ENCODE data around the gene PCDHGA6. TPM values are rescaled to one million over a fixed set of nuclear protein-coding genes. Genes with fewer than 3 reads are reported as not detected.

The PCDHGA6 gene
- total RNA-seq, 1 donor from 2014 or later = 0.55 TPM

GRCh38 chr5:141422742-141423291, 49.1 kb downstream of the PCDHGA6 start:
- intact Hi-C loops (cut with micrococcal nuclease) = loop anchor here (5.0 kb wide), 3 partner anchors 54 to 86 kb away; partner anchors contain the start of genes PCDHGA2, PCDHGA4, PCDHGB2 and PCDHGC3
- DNase-seq (ENCODE audit: low spot score) = no peak
- Mint-ChIP-seq H3K36me3 (ENCODE audit: low read depth) (peaks cover 6% of the 10 kb centered on the region), H3K9me3 (peaks cover 19% of the 10 kb centered on the region), H3K27me3 (ENCODE audit: low read depth) (peaks cover 54% of the 10 kb centered on the region), H3K27ac (no peak overlapping the region), H3K4me1 (ENCODE audit: low read depth) (peaks cover 9% of the 10 kb centered on the region), H3K4me3 (ENCODE audit: low read depth) (no peak overlapping the region)

GRCh38 chr5:141427783-141428426, 54.2 kb downstream of the PCDHGA6 start:
- H3K9me3 Mint-ChIP-seq = peaks cover 19% of the 10 kb centered on the region
- H3K4me1 Mint-ChIP-seq (ENCODE audit: low read depth) = peaks cover 2% of the 10 kb centered on the region
- peaks cover 2% of the 10 kb centered on the region for H3K36me3 Mint-ChIP-seq (ENCODE audit: low read depth)
- H3K27ac Mint-ChIP-seq = no peak overlapping the region
- H3K4me3 Mint-ChIP-seq (ENCODE audit: low read depth) = no peak overlapping the region
- peaks cover 33% of the 10 kb centered on the region for H3K27me3 Mint-ChIP-seq (ENCODE audit: low read depth)
- DNase-seq (ENCODE audit: low spot score) = no peak
- intact Hi-C loops (cut with micrococcal nuclease) = no loop called here

Other genes starting within 250 kb of the PCDHGA6 start
- not detected in 2 replicates for gene PCDHB5, start 238.7 kb upstream of the PCDHGA6 start, total RNA-seq
- not detected in 2 replicates for gene PCDHB6, start 223.8 kb upstream of the PCDHGA6 start, total RNA-seq
- gene PCDHB7, start 201.2 kb upstream of the PCDHGA6 start, total RNA-seq = 0.07 TPM in 1 of 2 replicates, not detected in the other
- gene PCDHB8, start 196.1 kb upstream of the PCDHGA6 start, total RNA-seq = not detected in 2 replicates
- gene PCDHB16, start 191.5 kb upstream of the PCDHGA6 start, total RNA-seq = not detected in 2 replicates
- not detected in 2 replicates for gene PCDHB9, start 186.7 kb upstream of the PCDHGA6 start, total RNA-seq
- not detected in 2 replicates for gene PCDHB10, start 181.5 kb upstream of the PCDHGA6 start, total RNA-seq
- not detected in 2 replicates for gene PCDHB11, start 174.3 kb upstream of the PCDHGA6 start, total RNA-seq
- not detected in 2 replicates for gene PCDHB12, start 165.2 kb upstream of the PCDHGA6 start, total RNA-seq
- 0.02 TPM in 1 of 2 replicates, not detected in the other for gene PCDHB13, start 160.0 kb upstream of the PCDHGA6 start, total RNA-seq
- gene PCDHB14, start 150.5 kb upstream of the PCDHGA6 start, total RNA-seq = not detected in 2 replicates
- not detected in 2 replicates for gene PCDHB15, start 128.5 kb upstream of the PCDHGA6 start, total RNA-seq
- 0.16 TPM in 1 of 2 replicates, not detected in the other for gene SLC25A2, start 69.8 kb upstream of the PCDHGA6 start, total RNA-seq
- 67.1 and 70.5 TPM in 2 replicates for gene TAF7, start 53.1 kb upstream of the PCDHGA6 start, total RNA-seq
- 0.09 and 0.14 TPM in 2 replicates for gene PCDHGA1, start 43.4 kb upstream of the PCDHGA6 start, total RNA-seq
- gene PCDHGA2, start 35.1 kb upstream of the PCDHGA6 start, total RNA-seq = 0.09 and 0.11 TPM in 2 replicates
- 0.11 and 0.16 TPM in 2 replicates for gene PCDHGA3, start 30.1 kb upstream of the PCDHGA6 start, total RNA-seq
- gene PCDHGB1, start 23.8 kb upstream of the PCDHGA6 start, total RNA-seq = 0.16 and 0.48 TPM in 2 replicates
- 0.44 and 0.57 TPM in 2 replicates for gene PCDHGA4, start 18.9 kb upstream of the PCDHGA6 start, total RNA-seq
- 0.85 and 0.91 TPM in 2 replicates for gene PCDHGB2, start 13.9 kb upstream of the PCDHGA6 start, total RNA-seq
- gene PCDHGA5, start 9.7 kb upstream of the PCDHGA6 start, total RNA-seq = 0.43 and 0.51 TPM in 2 replicates
- gene PCDHGB3, start 3.6 kb upstream of the PCDHGA6 start, total RNA-seq = 0.46 and 0.85 TPM in 2 replicates
- 0.16 and 0.30 TPM in 2 replicates for gene PCDHGA7, start 8.9 kb downstream of the PCDHGA6 start, total RNA-seq
- gene PCDHGB4, start 13.8 kb downstream of the PCDHGA6 start, total RNA-seq = 0.28 and 0.34 TPM in 2 replicates
- 0.07 and 0.23 TPM in 2 replicates for gene PCDHGA8, start 18.7 kb downstream of the PCDHGA6 start, total RNA-seq
- 0.62 and 0.92 TPM in 2 replicates for gene PCDHGB5, start 24.1 kb downstream of the PCDHGA6 start, total RNA-seq
- gene PCDHGA9, start 28.9 kb downstream of the PCDHGA6 start, total RNA-seq = 0.23 and 0.32 TPM in 2 replicates
- 0.21 and 0.34 TPM in 2 replicates for gene PCDHGB6, start 34.1 kb downstream of the PCDHGA6 start, total RNA-seq
- 0.21 and 0.34 TPM in 2 replicates for gene PCDHGA10, start 39.1 kb downstream of the PCDHGA6 start, total RNA-seq
- gene PCDHGB7, start 43.8 kb downstream of the PCDHGA6 start, total RNA-seq = 0.18 and 0.23 TPM in 2 replicates
- gene PCDHGA11, start 47.2 kb downstream of the PCDHGA6 start, total RNA-seq = 0.21 and 0.39 TPM in 2 replicates
- gene PCDHGA12, start 56.6 kb downstream of the PCDHGA6 start, total RNA-seq = 0.11 and 0.16 TPM in 2 replicates
- gene PCDHGC3, start 102.1 kb downstream of the PCDHGA6 start, total RNA-seq = 0.21 and 0.23 TPM in 2 replicates
- not detected in 2 replicates for gene PCDHGC4, start 111.1 kb downstream of the PCDHGA6 start, total RNA-seq
- gene PCDHGC5, start 115.2 kb downstream of the PCDHGA6 start, total RNA-seq = not detected in 2 replicates
- 228 and 234 TPM in 2 replicates for gene DIAPH1, start 245.1 kb downstream of the PCDHGA6 start, total RNA-seq

Data from activated T-helper 2 cell treated with anti-CD3 and anti-CD28 coated beads, Interferon-gamma antibody, Interleukin-2, Interleukin-4, amounts not matched to agents 10 μg/mL and 5 μg/mL and 100 μg/mL, durations not matched to agents 14 hours and 24 hours and 36 hours (primary cell).